ENCODE data around the gene TNKS2. TPM values are rescaled to one million over a fixed set of nuclear protein-coding genes. Genes with fewer than 3 reads are reported as not detected.
"Not testable (repeated sequence)": the region's sequence is repeated elsewhere in the genome, so short reads cannot be mapped to it uniquely, and the experiment has no call there.

TNKS2 gene
- 10 to 100 TPM; 51.1 to 61.3 (median 60.1) TPM for polyA plus RNA-seq (ENCODE audit: insufficient read length in 3 of 3)
- long read RNA-seq, donor 1, full-length matches to known transcripts = 1 of 527 reads
- long read RNA-seq, donor 1, partial matches to known transcripts = 526 of 527 reads
- long read RNA-seq, donor 1, other reads (novel, unspliced or antisense) = 0 of 527 reads
- long read RNA-seq, donor 2, full-length matches to known transcripts = 4 of 9 reads
- long read RNA-seq, donor 2, partial matches to known transcripts = 5 of 9 reads
- long read RNA-seq, donor 2, other reads (novel, unspliced or antisense) = 0 of 9 reads
- long read RNA-seq, donor 3, full-length matches to known transcripts = 2 of 12 reads
- long read RNA-seq, donor 3, partial matches to known transcripts = 10 of 12 reads
- long read RNA-seq, donor 3, other reads (novel, unspliced or antisense) = 0 of 12 reads
- long read RNA-seq, donor 4, full-length matches to known transcripts = 2 of 7 reads
- long read RNA-seq, donor 4, partial matches to known transcripts = 5 of 7 reads
- long read RNA-seq, donor 4, other reads (novel, unspliced or antisense) = 0 of 7 reads
- long read RNA-seq, donor 5, full-length matches to known transcripts = 7 of 7 reads
- long read RNA-seq, donor 5, partial matches to known transcripts = 0 of 7 reads
- long read RNA-seq, donor 5, other reads (novel, unspliced or antisense) = 0 of 7 reads
- long read RNA-seq, donor 6, full-length matches to known transcripts = 2 of 2 reads
- long read RNA-seq, donor 6, partial matches to known transcripts = 0 of 2 reads
- long read RNA-seq, donor 6, other reads (novel, unspliced or antisense) = 0 of 2 reads
- long read RNA-seq, donor 7, full-length matches to known transcripts = 4 of 10 reads
- long read RNA-seq, donor 7, partial matches to known transcripts = 6 of 10 reads
- long read RNA-seq, donor 7, other reads (novel, unspliced or antisense) = 0 of 10 reads
- long read RNA-seq, donor 8 = 0 reads
- long read RNA-seq, donor 9, full-length matches to known transcripts = 3 of 15 reads
- long read RNA-seq, donor 9, partial matches to known transcripts = 12 of 15 reads
- long read RNA-seq, donor 9, other reads (novel, unspliced or antisense) = 0 of 15 reads
- long read RNA-seq, donor 10, full-length matches to known transcripts = 2 of 13 reads
- long read RNA-seq, donor 10, partial matches to known transcripts = 11 of 13 reads
- long read RNA-seq, donor 10, other reads (novel, unspliced or antisense) = 0 of 13 reads
- long read RNA-seq, donor 11, full-length matches to known transcripts = 3 of 3 reads
- long read RNA-seq, donor 11, partial matches to known transcripts = 0 of 3 reads
- long read RNA-seq, donor 11, other reads (novel, unspliced or antisense) = 0 of 3 reads
- long read RNA-seq, donor 12, full-length matches to known transcripts = 6 of 17 reads
- long read RNA-seq, donor 12, partial matches to known transcripts = 11 of 17 reads
- long read RNA-seq, donor 12, other reads (novel, unspliced or antisense) = 0 of 17 reads
- long read RNA-seq, donor 13, partial matches to known transcripts = 661 of 661 reads
- long read RNA-seq, donor 13, other reads (novel, unspliced or antisense) = 0 of 661 reads
- long read RNA-seq, donor 14 = 0 reads
- long read RNA-seq, donor 15, full-length matches to known transcripts = 1 of 6 reads
- long read RNA-seq, donor 15, partial matches to known transcripts = 5 of 6 reads
- long read RNA-seq, donor 15, other reads (novel, unspliced or antisense) = 0 of 6 reads
- long read RNA-seq, donor 16, full-length matches to known transcripts = 6 of 25 reads
- long read RNA-seq, donor 16, partial matches to known transcripts = 19 of 25 reads
- long read RNA-seq, donor 16, other reads (novel, unspliced or antisense) = 0 of 25 reads

DNA sequence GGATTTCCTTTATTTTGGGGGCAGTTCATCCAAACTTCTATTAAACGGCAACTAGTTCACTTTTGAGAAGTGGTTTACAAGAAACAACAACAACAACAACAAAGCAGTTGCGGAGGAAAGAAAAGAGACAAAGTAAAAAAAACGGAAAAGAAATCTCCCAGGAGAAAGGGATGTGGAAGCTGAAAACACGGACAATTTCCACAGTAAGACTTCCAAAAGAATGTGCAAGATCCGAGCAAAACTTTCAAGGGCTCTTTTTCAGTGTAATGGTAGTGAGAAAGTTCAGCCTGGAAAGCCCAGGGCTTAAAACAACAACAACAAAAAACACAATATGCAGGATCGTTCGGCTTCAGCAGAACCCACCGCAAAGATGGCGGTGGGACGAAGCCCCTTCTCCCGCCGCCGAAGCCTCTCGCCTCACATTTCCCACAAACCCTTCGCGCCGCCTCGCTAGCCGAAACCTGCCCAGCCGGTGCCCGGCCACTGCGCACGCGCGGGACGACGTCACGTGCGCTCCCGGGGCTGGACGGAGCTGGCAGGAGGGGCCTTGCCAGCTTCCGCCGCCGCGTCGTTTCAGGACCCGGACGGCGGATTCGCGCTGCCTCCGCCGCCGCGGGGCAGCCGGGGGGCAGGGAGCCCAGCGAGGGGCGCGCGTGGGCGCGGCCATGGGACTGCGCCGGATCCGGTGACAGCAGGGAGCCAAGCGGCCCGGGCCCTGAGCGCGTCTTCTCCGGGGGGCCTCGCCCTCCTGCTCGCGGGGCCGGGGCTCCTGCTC, at the start of gene TNKS2:
Gene TNKS2 (plus strand): TSS at position 553 of the 775 bp plus-strand sequence. CDS start 265 bp downstream, outside the sequence.
- peak; percentile 96 for DNase-seq

DNA sequence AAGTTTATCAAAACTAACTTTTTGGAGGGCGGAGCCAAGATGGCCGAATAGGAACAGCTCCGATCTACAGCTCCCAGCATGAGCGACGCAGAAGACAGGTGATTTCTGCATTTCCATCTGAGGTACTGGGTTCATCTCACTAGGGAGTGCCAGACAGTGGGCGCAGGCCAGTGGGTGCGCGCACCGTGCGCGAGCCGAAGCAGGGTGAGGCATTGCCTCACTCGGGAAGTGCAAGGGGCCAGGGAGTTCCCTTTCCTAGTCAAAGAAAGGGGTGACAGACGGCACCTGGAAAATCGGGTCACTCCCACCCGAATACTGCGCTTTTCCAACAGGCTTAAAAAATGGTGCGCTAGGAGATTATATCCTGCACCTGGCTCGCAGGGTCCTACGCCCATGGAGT, 48.6 kb upstream of the TNKS2 start:
- not testable (repeated sequence) for DNase-seq

DNA sequence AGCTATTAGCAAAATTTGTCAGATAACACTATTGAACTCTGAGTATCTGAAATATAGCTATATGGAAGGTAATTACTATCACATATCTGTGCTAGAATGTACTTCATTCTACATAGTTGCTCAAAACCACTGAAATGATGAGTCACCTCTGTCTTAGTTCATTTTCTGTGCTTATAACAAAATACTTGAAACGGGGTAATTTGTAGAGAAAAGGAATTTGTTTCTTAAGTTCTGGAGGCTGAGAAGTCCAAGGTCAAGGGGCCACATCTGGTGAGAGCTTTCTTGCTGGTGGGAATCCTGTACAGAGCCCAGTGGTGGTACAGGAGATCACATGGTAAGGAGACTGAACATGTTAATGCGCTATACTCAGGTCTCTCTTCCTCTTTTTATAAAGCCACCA, 41.9 kb upstream of the TNKS2 start:
- no peak for DNase-seq

DNA sequence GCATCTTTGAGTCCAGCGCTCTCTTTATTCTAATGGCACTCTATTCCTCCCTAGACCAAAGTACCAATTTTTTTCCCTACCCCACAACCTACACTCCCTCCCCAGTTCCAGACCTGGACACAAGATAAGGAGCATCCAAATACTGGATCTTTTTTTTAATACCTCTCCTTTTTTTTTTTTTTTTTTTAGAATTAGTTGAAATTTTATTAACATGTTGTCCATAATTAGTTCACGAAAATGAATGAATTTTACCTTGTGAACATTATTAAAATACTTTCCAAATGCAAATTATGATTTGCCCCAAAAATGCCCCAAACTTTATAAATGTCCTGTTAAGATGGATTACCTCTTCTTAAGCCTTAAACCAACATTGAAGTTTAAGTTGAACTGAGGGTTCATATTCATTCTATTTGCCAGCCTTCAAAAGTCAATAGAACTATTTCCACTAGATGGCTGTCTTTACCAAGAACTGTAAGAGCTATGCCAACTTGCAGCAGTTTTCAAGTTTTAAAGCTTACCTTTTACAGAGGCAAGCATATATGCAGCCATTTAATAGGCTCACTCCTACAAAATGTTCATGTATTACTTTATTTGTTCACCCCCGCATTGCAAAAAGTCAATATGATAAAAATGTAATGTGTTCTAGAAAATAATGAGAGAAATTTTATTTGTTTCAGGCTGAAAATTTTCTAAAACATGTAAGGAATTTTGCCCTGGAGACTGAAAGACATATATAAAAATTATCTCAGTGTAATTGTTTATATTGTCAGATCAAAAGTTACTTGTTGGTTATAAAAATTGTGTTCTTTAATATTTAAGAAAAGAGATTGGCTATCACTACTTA, 39.7 kb upstream of the TNKS2 start:
- peak; percentile 50 for DNase-seq

DNA sequence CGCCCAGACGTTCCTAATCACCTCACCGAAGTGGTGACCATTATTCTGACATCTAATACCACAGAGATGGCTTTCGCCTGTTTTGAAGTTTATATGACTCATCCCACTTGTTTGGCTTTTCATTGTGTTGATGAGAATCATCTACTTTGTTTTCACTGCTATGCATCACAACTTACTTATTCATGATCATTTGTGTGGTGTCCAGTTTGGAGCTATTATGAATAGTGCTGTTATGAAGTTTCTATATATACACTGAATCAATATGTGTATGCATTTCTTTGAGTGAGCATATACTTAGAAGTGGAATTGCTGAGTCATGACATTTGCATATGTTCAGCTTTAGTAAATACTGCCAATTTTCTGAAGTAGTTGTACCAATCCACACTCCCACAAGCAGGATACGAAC, 38.6 kb upstream of the TNKS2 start:
- no peak for DNase-seq

DNA sequence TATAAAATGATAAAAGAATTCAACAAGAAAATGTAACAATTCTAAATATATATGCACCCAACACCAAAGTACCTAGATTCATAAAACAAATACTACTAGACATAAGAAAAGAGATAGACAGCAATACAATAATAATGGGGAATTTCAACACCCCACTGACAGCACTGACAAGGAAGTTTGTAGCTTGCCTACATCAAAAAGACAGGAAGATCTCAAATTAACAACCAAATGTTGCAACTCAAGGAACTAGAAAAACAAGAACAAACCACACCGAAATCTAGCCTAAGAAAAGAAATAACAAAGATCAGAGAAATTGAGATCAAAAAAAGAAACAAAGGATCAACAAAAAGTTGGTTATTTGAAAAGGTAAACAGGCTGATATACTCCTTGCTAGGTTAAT, 36.5 kb upstream of the TNKS2 start:
- no peak for DNase-seq

DNA sequence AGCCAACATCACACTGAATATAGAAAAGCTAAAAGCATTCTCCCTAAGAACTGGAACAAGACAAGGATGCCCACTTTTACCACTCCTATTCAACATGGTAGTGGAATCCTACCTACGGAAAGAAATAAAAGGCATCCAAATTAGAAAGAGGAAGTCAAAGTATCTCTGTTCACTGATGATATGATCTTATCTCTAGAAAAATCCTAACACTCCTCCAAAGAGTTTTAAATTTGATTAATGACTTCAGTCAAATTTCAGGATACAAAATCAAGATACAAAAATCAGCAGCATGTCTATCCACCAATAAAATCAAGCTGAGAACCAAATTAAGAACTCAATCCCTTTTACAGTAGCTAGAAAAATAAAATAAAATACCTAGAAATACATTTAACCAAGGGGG, 35.3 kb upstream of the TNKS2 start:
- no peak for DNase-seq

DNA sequence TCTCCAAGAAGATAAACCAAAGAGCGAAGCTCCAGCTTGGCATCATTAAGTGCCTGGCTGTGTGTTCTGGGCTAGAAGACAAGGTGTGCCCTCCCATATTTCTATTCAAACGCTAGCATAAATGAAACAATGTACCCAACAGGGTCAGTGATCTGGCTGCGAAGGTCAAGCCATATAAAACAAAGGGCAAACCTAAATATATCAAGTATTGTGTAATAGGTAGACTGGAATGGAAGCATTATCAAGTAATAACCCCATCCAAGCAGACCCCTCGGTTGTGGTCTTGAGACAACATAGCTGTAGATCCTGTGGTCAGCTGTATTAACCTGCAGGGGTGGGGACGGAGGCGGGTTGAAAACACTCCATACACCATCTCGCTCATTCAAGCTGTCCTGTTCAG, 31.6 kb upstream of the TNKS2 start:
- no peak for DNase-seq

DNA sequence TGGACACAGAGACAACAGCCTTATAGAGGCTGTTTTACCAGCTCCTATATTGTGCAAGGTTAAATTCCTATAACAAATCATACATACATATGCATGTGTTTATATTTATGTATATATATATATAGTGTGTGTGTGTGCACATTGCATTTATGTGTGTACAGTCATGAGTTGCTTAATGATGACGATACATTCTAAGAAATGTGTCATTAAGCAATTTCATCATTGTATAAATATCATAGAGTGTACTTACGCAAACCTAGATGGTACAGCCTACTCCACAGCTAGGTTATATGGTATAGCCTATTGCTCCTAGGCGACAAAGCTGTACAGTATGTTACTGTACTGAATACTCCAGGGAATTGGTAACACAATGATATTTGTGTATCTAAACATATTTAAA, 30.1 kb upstream of the TNKS2 start:
- DNase-seq = no peak

DNA sequence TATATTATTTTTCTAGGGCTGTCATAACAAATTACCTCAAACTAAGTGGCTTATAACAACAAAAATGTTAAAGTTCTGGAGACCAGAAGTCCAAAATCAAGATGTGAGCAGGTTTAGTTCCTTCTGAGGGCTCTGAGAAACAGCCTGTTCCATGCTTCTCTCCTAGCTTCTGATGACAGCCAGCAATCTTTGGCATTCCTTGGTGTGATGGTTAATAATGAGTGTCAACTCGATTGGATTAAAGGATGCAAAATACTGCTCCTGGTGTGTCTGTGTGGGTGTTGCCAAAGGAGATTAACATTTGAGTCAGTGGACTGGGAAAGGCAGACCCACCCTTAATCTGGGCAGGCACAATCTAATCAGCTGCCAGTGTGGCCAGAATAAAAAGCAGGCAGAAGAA, 26.3 kb upstream of the TNKS2 start:
- DNase-seq = no peak

DNA sequence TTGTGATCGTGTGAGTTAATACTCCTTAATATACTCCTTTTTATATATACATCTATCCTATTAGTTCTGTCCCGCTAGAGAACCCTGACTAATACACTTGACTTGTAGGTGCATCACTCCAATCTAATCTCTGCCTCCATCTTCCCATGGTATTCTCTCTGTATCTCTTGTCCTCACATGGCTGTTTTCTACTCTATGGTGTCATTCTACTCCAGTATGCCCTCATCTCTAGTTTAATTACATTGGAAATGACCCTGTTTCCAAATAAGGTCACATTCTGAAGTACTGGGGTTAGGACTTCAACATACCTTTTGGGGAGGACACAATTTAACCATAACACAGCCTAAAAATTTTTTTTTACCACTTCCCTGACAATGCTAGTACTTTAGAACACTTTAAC, 25.8 kb upstream of the TNKS2 start:
- no peak for DNase-seq

DNA sequence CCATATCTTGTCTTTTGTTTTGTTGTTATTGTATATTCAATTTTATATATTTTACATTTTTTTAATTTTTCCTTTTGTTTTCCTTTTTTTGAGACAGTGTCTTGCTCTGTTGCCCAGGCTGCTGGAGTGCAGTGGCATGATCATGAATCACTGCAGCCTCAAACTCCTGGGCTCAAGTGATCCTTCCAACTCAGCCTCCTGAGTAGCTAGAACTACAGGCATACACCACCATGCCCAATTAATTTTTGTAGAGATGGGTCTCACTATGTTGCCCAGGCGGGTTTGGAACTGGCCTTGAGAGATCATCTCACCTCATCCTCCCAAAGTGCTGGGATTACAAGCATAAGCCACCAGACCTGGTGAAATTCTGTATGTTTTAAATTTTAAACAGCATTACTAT, 25.4 kb upstream of the TNKS2 start:
- DNase-seq = no peak

DNA sequence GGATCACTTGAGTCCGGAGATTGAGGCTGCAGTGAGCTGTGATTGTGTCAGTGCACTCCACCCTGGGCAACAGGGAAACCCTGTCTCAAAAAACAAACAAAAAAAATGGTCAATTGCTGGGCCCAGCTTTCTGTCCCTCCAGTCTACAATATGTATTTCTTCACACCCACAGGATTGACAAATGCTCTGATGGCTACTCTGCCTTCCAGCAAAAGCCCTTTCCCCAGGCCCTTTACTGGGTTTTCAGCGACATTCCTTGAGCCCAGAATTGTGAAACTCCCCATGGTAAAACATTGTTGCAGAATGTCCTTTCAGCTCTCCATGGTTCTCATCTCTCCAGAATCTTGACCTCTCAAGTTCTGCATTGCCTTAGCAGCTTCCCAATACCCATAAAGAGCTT, 23.7 kb upstream of the TNKS2 start:
- DNase-seq = no peak

DNA sequence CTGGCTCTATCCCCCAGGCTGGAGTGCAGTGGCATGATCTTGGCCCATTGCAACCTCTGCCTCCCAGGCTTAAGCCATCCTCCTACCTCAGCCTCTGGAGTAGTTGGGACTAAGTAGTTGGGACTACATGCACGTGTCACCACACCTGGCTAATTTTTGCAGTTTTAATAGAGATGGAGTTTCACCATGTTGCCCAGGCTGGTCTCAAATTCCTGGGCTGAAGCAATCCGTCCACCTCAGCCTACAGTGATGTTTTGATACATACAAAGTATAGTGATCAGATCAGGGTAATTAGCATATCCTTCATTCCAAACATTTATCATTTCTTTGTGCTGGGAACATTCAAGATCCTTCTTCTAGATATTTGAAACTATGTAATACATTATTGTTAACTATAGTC, 22.5 kb upstream of the TNKS2 start:
- DNase-seq = no peak

DNA sequence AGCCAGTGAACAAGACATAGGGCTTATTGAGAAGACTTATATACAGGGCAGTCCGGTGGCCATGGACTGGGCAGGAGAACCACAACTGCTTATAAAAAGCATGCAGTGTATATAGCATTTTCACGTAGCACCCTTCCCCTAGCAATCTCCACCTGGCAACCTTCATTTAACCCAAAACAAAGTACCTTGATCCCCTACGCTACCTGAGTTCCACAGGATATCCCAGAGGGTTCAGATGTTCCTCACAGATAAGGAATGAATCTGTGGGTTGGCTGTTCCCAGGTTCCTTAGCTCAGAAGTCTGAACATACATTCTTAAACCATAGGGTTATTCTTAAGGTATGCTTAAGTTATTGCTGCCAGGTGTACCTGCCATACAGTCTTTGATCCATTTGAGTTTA, 22.0 kb upstream of the TNKS2 start:
- DNase-seq = no peak

DNA sequence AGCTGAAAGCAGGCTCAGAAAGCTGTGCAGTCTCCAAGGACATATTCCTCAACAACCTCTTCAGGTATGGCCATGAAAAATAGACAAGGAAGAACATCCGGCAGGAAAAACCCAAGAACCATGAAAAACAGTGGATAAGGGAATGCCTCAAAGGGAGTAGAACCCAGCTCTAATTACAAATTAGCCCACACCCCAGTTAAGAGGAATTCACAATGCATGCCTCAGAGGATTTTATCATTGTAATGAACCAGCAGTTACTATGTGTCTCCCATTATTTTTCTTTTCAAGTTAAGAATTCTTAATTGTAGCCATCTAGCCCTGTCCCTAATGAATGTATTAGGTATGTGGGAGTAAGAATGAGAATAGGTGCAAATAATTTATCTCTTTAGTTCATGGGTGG, 19.7 kb upstream of the TNKS2 start:
- peak; percentile 4 for DNase-seq

DNA sequence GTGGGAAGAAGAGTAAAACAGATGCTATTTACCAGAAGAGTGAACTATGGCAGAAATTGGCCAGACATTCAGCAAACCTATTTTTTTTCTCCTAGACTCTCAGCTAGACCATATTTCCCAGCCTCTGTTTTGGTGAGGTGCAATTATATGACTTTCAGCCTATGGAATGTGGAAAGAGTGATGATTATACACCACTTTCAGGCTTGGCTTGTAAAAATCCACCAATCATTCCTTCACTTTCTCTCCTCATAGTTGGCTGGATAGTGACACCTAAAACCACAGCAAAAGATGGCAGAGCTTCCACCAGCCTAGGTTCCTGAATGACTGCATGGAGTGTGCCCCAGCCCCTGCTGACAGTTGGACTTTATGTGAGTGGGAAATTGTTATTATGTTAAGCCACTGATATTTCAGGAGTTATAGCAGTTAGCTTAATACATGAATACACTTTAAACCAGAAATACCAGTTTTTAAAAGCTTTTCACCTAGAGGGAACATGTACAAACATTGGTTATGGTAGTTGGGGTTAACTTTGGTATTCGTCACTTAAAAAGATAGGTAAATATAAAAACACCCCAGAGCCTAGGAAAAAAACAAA, 19.1 kb upstream of the TNKS2 start:
- DNase-seq = peak; percentile 7

DNA sequence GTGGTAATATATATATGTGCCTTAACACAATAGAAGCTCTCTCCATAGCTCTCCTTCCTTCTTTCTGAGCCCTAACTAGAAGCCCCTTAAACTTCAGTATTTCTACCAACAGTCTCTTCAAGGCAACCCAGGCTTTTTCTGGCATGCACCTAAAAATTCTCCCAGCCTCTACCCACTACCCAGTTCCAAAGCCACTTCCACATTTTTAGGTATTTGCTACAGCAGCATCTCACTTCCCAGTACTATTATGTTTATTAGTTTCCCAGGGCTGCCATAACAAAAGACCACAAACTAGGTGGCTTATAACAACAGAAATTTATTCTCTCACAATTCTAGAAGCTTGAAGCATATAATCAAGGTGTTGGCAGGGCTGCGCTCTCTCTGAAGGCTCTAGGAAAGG, 15.7 kb upstream of the TNKS2 start:
- no peak for DNase-seq

DNA sequence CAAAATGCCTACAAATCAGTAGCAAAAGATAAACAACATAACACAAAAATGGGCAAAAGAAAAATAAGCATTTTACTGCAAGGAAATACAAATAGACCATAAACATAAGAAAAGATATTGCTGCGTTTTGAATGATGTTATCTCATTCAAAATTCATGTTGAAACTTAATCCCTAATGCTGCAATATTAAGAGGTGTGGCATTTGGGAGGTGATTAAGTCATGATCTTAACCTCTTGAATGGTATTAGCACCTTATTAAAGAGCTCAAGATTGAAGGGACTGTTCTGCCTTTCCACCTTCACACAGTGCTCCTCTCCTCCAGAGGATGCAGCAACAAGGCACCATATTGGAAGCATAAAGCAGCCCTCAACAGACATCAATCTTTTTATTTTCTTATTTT, 12.4 kb upstream of the TNKS2 start:
- DNase-seq = no peak
